GM19397 (cell line): Measurements from ENCODE around the gene CELA3A.
"Not testable (repeated sequence)": the region's sequence is repeated elsewhere in the genome, so short reads cannot be mapped to it uniquely, and the experiment has no call there.

ENCODE experiments used
- ATAC-seq: cut with Tn5 transposase; IDR thresholded peaks from one replicate; pipeline ENCODE4 v1.9.1; 2021; ENCODE audit warnings: mild to moderate bottlenecking, moderate library complexity; ENCODE audit not compliant: unreplicated experiment

CELA3A gene, protein sequence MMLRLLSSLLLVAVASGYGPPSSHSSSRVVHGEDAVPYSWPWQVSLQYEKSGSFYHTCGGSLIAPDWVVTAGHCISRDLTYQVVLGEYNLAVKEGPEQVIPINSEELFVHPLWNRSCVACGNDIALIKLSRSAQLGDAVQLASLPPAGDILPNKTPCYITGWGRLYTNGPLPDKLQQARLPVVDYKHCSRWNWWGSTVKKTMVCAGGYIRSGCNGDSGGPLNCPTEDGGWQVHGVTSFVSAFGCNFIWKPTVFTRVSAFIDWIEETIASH

DNA sequence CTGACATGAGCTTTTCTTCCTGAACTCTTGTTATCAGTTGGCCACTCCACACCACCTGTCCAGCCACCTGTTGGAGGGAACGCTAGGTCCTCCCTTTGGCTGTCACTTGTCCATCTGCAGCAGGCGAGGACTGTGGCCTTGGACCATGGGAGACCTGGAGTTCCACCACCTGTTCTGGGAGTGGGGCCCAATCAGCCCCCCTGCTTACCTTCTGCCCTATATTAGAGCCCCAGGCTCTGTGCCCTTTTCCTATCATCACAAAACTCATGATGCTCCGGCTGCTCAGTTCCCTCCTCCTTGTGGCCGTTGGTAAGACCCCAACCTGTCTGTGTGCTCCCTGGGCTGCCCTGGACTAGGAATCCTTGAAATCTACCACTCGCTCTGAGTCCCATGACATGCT is at the start of gene CELA3A:
CELA3A (plus strand) TSS at position 249 of the 400 bp plus-strand sequence; CDS start at position 267, 18 bp downstream.
- no peak for ATAC-seq

DNA sequence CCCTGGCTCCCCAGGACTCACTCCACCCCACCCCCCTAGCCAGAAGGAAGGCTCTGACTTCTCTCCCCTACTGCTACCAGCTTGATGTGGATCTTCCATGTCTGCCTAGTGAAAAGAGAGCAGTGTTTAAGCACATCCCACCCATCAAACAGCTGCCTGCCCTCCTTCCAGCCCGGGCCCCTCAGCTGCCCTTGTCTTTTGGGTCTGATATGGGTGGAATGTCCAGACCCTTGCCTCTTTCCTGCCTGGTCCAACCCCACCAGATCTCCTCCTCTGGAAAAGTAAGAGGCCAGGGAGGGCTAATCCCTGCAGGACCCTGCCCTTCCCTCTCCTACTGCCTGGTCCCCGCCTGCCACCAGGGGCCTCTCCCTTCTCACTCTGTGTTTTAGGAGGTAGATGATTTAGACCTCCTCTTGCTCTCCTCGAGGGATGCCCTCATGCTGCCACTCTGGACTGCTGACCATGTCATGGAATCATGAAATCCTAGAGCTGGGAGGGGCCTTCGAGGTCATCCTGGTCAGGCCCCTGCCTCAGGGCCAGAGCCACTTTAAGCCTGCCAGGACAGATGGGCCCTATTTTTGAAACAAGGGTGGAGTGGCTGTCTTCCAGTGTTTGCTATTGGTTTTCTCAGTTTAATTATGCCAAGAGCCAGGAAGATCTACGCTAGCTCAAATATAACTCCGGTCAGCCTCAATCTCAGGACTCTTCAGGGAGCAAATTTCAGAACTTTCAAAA is 48.5 kb upstream of the CELA3A start:
- no peak for ATAC-seq

DNA sequence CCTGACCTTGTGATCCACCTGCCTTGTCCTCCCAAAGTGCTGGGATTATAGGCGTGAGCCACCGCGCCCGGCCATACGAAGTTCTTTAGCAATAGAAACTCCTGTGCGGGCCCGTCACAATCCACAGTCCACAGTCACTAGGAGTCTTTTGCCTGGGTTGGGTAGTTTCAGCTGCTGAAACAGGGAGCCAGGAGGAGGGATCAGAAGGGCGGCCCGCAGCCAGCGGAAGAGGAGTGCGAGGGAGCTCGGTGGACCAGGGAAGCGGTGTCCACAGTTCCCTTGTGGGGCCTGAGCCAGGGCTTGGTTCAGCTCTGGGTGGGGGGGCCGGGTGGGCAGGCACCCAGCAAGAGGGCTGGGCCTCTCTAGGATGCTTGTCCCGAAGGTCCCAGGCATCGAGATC is 46.4 kb upstream of the CELA3A start:
- ATAC-seq = no peak

DNA sequence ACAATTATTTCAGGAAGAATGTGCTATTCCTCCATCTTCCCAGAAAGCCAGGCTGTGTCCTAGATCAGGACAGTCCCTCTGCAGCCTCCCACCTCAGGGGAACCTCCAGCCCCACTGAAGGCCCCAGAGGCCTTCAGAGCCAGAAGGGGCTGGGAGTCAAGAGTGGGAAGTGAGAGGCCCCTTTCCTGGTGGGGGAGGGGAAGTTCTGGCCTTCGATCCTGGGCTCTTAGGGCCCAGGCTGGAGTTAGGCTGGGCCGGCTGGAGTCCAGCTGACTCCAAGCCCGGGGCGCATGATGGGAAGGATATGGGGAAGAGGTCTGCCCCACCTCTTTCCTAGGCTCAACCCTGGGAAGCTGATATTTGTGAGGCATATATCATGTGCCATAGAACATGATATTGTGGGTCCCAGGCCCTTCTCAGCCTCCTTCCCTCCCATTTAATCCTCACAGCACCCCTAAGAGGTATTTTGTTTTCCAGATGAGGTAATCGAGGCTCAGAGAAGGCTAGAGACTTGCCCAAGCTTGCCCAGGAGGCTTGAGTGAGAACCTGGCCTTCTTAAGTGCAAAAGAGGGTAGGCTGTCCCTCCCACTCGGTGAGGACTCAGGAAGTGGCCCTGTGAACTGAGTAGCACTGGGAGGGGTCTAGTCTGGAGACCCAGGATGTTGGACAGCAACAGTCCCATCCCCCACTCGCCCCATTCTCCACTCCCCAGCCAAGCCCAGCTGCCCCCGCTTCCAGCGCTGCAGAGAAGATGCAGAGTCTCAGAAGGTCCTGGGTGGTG is 45.8 kb upstream of the CELA3A start:
- no peak for ATAC-seq

DNA sequence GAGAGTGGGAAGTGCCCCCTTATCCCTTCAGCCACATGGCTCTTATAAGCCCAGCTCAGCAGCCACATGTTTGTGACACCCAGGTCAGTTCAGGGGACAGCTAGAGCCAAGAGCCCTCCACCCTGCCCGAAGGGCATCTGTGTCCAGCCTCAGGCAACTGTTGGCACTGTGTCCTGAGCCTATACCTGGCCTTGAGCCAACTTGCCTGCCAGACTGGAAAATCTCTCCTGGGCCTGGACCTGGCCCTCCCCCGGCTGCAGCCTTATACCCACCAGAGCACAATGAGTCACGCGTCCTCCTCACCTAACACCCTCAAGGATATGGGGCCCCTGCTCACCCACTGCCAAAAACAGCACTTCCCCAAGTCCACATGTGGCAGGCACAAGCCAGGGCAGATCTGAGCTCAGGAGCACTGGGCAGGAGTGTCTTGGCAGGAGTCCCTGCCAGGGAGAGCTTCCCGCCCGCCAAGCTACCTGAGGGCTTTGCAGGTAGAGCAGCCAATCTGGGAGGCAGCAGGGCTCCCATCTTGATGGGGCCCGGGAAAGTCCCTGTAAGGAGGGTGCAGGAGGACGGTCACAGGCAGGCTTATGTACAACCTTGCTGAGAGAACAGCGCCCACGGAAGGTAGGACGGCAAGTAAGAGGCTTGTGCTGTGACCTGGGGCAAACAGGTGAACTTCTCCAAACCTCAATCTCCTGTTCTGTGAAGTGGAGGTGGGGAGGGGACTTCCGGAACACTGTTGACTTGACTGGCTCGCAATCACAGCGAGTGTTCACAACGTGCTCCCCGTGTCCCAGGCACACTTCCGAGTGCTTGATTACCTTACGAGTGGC is 44.5 kb upstream of the CELA3A start:
- no peak for ATAC-seq

DNA sequence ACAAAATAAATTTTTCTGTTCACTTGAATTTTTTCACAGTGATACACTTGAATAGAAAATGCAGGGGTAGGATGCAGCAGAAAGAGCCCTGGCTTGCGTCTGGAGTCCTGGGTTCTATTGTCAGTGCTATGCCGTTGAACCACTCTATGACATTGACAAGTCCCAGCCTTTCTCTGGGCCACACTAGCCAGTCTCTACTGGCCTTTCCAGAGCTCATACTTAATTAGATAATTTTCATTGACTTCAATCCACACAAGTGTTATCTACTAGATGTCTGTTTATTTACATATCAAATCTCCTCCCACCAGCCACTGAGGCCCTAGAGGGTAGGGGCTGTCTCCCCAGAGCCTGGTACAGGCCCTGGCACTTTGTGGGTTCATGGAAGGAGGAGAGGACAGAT is 40.1 kb upstream of the CELA3A start:
- no peak for ATAC-seq

DNA sequence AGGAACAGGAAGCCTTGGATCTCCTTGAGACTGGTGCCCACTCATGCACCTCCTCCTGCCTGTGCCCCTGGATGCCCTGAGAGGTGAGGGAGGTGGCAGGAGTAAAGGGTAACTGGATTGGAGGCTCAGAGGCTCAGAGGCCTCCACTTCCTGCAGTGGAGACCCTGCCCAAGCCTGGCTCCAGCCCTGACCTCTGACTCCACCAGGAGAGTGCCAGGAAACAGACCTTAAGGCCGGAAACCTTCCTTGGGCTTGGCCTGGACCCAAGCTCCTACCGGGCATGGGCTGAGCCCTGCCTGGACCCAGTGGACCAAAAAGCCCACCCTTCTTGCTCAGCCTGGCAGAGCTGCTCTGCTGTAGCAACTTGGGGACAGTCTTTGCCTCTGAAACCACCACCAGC is 39.7 kb upstream of the CELA3A start:
- ATAC-seq = no peak

DNA sequence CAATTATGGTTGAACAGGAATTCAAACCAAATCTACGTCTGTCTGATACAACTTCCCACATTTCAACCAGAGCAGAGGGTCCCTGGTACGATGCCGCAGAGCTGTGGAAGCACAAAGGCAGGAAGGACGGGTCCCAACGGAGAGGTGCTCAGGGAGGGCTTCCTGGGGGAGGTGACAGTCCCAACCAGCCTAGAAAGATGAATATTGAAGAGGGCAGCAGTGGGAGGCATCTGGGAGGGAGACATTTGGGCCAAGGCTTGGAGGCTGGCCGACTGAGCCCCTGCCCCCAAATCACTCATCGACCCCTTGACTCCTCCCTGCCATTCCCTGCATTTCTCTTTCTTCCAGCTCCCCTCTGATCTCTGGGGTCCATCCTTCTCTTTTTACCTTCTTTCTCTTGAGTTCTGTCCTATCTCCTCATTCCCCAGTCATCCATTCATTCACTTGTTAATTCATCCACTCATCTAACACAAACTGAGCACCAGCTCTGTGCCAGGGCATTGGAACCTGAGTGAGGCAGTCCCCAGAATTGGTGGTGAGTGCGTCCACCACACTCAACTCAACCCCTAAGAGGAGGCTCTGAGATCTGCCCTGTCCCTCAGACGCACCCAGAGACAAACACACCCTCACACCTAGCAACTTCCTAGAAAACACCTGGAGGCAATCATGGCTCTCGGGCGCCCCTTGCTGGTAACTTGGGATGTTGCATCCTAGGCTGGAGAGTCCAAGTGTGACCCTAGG is 37.8 kb upstream of the CELA3A start:
- ATAC-seq = no peak

DNA sequence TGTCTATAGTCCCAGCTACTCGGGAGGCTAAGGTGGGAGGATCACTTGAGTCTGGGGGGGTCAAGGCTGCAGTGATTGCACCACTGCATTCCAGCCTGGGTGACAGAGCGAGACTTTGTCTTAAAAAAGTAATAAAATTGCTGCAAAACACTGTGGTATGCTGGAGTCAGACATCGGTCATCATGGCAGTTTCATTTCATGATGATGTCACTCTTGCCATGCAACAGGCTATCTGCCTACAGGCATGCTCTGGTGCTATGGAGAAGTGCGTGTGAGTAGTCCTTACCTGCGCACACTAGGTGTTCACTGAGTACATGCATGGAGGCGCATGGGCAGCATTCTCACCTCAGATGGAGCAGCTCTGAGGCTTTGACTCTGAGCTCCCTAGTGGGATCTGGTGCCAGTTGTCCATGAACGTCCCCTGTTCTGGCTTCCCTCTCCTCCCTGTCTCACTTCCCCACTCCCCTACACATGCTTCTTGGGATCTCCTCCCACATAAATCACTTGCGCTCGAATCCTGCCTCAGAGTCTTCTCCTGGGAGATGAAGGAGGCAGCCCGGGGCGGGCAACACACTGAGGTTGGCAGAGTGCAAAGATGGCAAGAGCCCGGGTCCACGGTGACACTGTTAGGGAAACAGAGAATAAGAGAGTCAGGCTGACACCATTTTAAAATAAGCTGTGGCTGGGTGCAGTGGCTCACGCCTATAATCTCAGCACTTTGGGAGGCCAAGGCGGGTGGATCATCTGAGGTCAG is 35.0 kb upstream of the CELA3A start:
- no peak for ATAC-seq

DNA sequence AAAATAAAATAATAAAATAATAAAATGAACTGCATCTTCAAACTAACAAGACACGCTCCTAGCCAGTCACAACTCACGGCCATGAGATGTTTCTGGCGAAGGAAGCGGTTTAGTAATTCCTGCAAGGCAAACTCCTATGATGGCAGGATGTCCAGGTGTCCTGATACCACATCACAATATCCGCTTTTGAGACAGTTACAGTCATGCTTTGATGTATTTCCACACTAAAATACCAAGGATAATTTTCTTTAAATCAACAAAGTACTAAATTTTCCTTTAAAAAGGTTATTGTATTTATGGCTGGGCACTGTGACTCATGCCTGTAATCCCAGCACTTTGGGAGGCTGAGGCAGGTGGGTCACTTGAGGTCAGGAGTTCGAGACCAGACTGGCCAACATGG is 34.2 kb upstream of the CELA3A start:
- ATAC-seq = not testable (repeated sequence)

DNA sequence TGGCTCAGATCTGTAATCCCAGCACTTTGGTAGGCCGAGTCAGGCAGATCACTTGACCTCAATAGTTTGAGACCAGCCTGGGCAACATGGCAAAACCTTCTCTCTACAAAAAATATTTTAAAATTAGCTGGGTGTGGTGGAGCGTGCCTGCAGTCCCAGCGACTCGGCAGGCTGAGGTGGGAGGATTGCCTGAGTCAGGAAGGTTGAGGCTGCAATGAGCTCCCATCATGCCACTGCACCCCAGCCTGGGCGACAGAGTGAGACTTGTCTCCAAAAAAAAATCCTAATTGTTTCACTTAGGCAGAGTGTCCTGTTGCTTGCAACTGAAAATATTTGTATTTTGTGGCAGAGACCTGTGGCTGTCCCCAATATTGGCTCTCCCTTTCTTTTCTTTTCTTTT is 32.4 kb upstream of the CELA3A start:
- not testable (repeated sequence) for ATAC-seq

DNA sequence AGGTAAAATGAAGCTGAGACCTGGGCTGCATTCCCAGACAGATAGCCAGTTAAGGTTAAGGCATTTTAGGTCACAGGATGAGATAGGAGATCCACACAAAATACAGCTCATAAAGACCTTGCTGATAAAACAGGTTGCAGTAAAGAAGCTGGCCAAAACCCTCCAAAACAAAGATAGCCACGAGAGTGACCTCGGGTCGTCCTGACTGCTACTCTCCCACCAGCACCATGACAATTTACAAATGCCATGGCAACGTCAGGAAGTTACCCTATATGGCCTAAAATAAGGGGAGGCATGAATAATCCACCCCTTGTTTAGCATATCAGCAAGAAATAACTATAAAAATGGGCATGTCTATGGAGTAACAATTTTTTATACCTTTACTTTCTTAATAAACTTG is 30.9 kb upstream of the CELA3A start:
- not testable (repeated sequence) for ATAC-seq

DNA sequence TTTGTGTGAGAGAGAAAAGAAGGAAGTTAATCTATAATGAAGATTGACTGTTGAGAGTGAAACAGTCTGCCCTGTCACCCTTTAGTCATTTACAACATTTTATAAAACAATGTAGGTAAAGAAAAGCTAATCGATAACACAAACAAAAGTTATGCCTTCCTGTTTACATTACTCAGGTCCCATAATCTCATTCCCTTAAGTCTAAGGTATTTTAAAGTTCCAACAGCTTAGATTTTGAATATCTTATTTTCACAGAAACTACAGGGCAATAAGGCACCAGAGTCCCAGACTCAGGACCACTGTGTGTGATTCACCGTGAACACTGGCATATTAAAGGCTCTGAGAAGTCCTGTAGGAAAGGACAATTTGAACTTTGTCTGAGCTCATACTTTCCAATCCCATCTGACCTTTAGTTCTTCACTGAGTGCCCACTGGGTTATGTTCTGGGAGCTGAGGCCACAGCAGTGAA is 28.4 kb upstream of the CELA3A start:
- ATAC-seq = not testable (repeated sequence)

DNA sequence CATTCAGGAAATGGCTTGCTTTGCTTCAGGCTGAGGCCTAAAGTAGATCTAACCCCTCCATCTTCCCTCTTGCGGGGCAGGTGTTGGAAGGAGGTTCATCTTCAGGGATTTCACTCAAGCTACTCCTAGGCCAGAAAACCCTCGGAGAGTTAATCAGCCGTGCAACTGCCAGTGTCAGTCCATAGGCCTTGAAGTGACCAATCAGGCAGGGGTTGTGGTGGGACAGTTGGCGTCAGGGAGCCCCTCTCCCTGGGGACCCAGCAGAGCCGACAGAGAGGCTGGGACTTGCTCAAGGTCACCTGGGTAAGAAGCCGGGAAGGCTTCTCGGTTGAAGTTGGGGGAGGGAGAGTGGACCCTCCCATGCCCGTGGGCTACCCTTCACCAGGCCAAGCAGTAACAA is 27.5 kb upstream of the CELA3A start:
- ATAC-seq = not testable (repeated sequence)

DNA sequence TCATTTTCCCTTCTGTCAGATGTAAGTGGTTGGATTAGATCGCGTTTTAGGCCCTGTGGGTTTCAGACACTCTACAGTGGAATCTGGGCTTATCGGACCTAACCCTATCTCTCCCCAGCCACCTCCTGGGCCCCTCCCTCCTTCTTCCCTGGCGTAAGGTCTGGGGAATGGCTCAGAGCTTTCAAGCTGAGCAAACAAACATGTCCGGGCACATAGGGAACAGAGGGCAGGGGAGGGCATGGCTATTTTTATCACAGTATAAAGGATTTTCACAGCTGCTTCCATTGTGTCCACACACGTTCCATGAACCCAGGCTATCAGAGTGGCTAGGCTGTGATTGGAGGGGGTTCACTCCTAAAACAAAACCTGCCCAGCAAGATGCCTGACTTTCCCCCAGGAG is 26.8 kb upstream of the CELA3A start:
- not testable (repeated sequence) for ATAC-seq

DNA sequence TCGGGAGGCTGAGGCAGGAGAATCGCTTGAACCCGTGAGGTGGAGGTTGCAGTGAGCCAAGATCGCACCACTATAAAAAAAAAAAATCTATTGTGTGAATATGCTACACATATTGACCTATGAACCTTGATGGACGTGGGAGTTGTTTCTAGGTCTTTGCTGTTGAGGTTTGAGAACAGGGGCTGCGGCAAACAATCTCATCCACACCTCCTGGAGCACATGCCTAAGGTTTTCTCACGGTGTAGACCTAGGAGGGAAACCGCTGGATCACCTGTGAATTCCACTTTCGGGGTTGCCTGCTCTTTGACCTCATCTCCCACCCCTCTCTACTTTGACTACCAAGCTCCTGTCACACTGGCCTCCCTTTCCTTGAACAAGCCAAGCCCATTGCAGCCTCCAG is 26.2 kb upstream of the CELA3A start:
- ATAC-seq = not testable (repeated sequence)

DNA sequence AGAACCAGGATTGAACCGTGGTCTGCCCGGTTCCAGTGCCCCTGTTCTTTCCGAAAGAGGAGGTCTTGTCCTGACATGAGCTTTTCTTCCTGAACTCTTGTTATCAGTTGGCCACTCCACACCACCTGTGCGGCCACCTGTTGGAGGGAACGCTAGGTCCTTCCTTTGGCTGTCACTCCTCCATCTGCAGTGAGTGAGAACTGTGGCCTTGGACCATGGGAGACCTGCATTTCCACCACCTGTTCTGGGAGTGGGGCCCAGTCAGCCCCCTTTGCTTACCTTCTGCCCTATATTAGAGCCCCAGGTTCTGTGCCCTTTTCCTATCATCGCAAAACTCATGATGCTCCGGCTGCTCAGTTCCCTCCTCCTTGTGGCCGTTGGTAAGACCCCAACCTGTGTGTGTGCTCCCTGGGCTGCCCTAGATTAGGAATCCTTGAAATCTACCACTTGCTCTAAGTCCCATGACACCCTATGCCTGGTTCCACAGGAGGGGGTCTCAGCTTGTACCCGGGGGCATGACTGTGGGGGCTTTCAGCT is 24.7 kb upstream of the CELA3A start, which contains the start of gene CELA3B:
CELA3B (plus strand) TSS at position 320 of the 537 bp plus-strand sequence; CDS start at position 338, 18 bp downstream.
- ATAC-seq = not testable (repeated sequence)

DNA sequence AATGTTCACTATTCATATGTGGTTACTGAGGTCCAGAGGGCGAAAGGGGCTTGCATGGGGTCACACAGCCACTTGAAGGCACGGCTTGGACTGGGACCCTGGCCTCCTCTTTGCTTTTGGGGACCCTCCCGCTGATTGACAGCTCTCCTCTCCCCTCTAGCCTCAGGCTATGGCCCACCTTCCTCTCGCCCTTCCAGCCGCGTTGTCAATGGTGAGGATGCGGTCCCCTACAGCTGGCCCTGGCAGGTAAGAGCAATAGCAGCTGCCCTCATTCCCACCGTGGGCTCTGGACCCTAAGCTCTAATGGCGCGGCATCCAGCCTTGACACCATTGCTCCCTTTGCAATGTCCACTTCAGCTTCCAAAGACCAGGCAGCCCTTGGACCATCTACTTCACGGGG is 23.2 kb upstream of the CELA3A start:
- not testable (repeated sequence) for ATAC-seq
